T-helper 1 cell treated with Interleukin-12 subunit alpha and Interleukin-12 subunit beta and Interleukin-4 antibody, amounts not matched to agents 30 μg/mL and 1 μg/mL, for 36 hours (primary cell): ENCODE data around the gene THSD7B.
"Not testable (repeated sequence)": the region's sequence is repeated elsewhere in the genome, so short reads cannot be mapped to it uniquely, and the experiment has no call there.

ENCODE experiments used
- H3K27ac Mint-ChIP-seq: one replicate; pipeline ENCODE4 v1.8.0; 2021; ENCODE audit warnings: mild to moderate bottlenecking, mixed read lengths
- H3K27me3 Mint-ChIP-seq: one replicate; pipeline ENCODE4 v1.8.0; 2021; ENCODE audit warnings: low read depth, mixed read lengths
- H3K36me3 Mint-ChIP-seq: one replicate; pipeline ENCODE4 v1.8.0; 2021; ENCODE audit warnings: low read depth, mixed read lengths
- H3K4me1 Mint-ChIP-seq: one replicate; pipeline ENCODE4 v1.8.0; 2021; ENCODE audit warnings: low read depth, mixed read lengths
- H3K4me3 Mint-ChIP-seq: one replicate; pipeline ENCODE4 v1.8.0; 2021; ENCODE audit warnings: mild to moderate bottlenecking, moderate library complexity, mixed read lengths
- H3K9me3 Mint-ChIP-seq: one replicate; pipeline ENCODE4 v1.8.0; 2021; ENCODE audit warnings: mixed read lengths

THSD7B gene

DNA sequence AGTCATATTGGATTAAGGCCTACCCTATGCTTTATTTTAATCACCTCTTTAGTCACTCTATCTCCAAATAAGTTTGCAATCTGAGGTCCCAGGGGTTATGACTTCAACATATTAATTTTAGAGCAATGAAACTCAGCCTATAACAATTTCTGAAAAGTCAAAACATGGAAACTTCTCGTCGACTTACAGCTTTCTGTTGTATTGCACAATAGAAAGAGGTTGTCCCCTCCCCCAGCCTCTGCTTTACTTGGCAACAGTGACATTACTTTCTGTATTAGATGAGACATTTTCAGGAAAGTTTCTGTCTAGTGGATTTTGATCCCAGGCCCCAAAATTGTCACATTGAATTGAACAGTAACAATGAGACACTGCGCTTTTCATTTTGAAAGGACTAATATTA, 326.4 kb downstream of the THSD7B start:
- Mint-ChIP-seq H3K4me3 (no peak overlapping the region), H3K4me1 (no peaks in the 10 kb centered on the region), H3K36me3 (no peaks in the 10 kb centered on the region), H3K27me3 (no peaks in the 10 kb centered on the region), H3K9me3 (no peaks in the 10 kb centered on the region), H3K27ac (no peak overlapping the region)

- H3K27me3 Mint-ChIP-seq, result no peaks in the 10 kb centered on the region
- H3K36me3 Mint-ChIP-seq, result no peaks in the 10 kb centered on the region
- no peak overlapping the region for H3K27ac Mint-ChIP-seq
- no peak overlapping the region for H3K4me3 Mint-ChIP-seq
- no peaks in the 10 kb centered on the region for H3K9me3 Mint-ChIP-seq
- no peaks in the 10 kb centered on the region for H3K4me1 Mint-ChIP-seq
Observed at GRCh38 chr2:137093116-137093515, 327.8 kb downstream of the THSD7B start.

GRCh38 chr2:137096187-137096586, 330.8 kb downstream of the THSD7B start:
- Mint-ChIP-seq H3K4me1 (no peaks in the 10 kb centered on the region), H3K27me3 (no peaks in the 10 kb centered on the region), H3K27ac (no peak overlapping the region), H3K9me3 (no peaks in the 10 kb centered on the region), H3K36me3 (no peaks in the 10 kb centered on the region), H3K4me3 (no peak overlapping the region)

- Mint-ChIP-seq H3K9me3 (no peaks in the 10 kb centered on the region), H3K4me3 (no peak overlapping the region), H3K4me1 (no peaks in the 10 kb centered on the region), H3K27ac (no peak overlapping the region), H3K36me3 (no peaks in the 10 kb centered on the region), H3K27me3 (no peaks in the 10 kb centered on the region)
Observed at GRCh38 chr2:137096693-137097092, 331.3 kb downstream of the THSD7B start.

DNA sequence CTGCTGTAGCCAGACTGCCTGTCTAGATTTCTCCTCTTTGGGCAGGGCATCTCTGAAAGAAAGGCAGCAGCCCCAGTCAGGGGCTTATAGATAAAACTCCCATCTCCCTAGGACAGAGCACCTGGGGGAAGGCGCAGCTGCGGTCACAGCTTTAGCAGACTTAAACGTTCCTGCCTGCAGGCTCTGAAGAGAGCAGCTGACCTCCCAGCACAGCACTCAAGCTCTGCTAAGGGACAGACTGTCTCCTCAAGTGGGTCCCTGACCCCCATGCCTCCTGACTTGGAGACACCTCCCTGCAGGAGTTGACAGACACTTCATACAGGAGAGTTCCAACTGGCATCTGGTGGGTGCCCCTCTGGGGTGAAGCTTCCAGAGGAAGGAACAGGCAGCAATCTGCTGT, 336.5 kb downstream of the THSD7B start:
- H3K4me1 Mint-ChIP-seq, H3K36me3 Mint-ChIP-seq, H3K4me3 Mint-ChIP-seq, H3K27ac Mint-ChIP-seq, H3K27me3 Mint-ChIP-seq: not testable (repeated sequence)
- H3K9me3 Mint-ChIP-seq, result peaks cover 14% of the 10 kb centered on the region

- peaks cover 7% of the 10 kb centered on the region for H3K9me3 Mint-ChIP-seq
- H3K27ac Mint-ChIP-seq, result no peak overlapping the region
- no peaks in the 10 kb centered on the region for H3K27me3 Mint-ChIP-seq
- no peaks in the 10 kb centered on the region for H3K4me1 Mint-ChIP-seq
- H3K36me3 Mint-ChIP-seq, result no peaks in the 10 kb centered on the region
- no peak overlapping the region for H3K4me3 Mint-ChIP-seq
Observed at GRCh38 chr2:137107904-137108303, 342.6 kb downstream of the THSD7B start.

DNA sequence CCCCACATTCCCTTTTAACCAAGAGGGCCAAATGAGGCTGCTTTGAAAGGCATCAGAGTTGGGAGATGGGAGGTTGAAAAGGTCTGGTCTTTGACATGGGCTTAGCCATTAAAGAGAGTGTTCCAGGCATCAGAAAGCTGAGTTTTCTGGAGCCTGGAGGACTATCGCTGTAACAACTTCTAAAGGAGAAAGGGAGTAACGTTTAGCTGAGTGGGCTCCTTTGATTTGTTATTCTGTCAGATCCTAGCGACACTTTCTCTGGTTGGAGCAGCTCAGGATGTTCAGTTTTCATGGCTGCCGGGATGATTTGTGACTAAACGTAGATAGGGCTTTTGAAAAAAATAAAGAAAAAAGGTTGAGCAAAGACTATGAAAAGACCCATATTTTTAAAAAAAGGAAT, 346.6 kb downstream of the THSD7B start:
- Mint-ChIP-seq H3K4me3 (no peak overlapping the region), H3K27me3 (no peaks in the 10 kb centered on the region), H3K36me3 (no peaks in the 10 kb centered on the region), H3K9me3 (peaks cover 2% of the 10 kb centered on the region), H3K4me1 (no peaks in the 10 kb centered on the region), H3K27ac (no peak overlapping the region)

DNA sequence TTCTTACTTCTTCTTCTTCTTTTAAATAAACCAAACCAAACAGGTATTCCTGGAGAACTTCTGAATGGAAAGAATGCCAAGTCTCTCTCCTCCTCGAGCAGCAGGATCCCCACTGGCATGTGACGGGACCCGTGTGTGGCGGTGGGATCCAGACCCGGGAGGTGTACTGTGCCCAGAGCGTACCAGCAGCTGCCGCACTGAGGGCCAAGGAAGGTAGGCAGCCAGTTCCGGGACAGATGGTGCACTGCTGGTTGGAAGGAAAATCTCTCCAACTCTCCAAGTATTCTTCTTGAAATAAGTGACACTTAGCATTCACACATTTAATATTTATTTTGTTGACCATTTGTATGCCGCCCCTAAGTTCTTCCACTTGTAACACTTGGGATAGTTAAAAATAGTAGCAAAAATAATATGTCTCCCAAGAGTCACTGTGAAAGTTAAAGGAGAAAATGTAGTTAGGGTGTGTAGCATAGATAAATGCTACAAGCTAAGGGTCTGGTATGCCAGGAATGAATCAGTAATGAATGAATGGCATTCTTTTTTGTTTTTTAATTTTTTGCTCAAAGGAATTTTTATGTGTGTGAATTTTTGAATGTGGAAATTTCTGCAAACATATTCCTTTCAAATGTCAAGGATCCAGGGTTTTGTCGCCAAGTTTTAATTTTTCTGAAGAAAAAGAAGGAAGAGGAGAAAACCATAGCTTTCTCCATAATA, 349.9 kb downstream of the THSD7B start:
- Mint-ChIP-seq H3K9me3 (no peaks in the 10 kb centered on the region), H3K27me3 (no peaks in the 10 kb centered on the region)

GRCh38 chr2:137115795-137116089, 350.4 kb downstream of the THSD7B start:
- H3K4me1 Mint-ChIP-seq, result no peaks in the 10 kb centered on the region
- no peaks in the 10 kb centered on the region for H3K27me3 Mint-ChIP-seq
- no peaks in the 10 kb centered on the region for H3K9me3 Mint-ChIP-seq
- H3K4me3 Mint-ChIP-seq, result no peak overlapping the region
- no peak overlapping the region for H3K27ac Mint-ChIP-seq
- no peaks in the 10 kb centered on the region for H3K36me3 Mint-ChIP-seq

More for the DNA sequence above, 349.9 kb downstream of the THSD7B start:
- no peaks in the 10 kb centered on the region for H3K36me3 Mint-ChIP-seq
- no peak overlapping the region for H3K27ac Mint-ChIP-seq
- H3K4me3 Mint-ChIP-seq, result no peak overlapping the region
- no peaks in the 10 kb centered on the region for H3K4me1 Mint-ChIP-seq

DNA sequence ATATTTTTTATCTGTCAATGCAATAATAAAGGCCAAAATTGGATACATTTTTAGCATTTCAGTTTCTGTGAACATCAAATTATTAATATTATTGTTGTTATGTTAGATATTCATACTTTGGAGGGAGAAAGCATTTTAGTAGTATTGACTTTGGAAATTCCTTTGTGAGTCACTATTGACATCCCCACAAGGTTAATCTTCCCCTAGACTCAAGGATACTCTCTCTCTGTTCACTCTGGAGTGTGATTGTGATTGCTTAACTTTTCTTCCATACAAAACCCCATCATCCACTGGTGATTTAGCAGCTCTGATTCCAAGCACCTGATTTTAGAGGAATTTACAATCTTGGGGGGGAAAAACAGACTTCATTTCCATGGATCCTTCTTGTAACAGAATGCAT, 352.0 kb downstream of the THSD7B start:
- no peak overlapping the region for H3K4me3 Mint-ChIP-seq
- H3K27ac Mint-ChIP-seq, result no peak overlapping the region
- no peaks in the 10 kb centered on the region for H3K27me3 Mint-ChIP-seq
- H3K4me1 Mint-ChIP-seq, result no peaks in the 10 kb centered on the region
- no peaks in the 10 kb centered on the region for H3K9me3 Mint-ChIP-seq
- H3K36me3 Mint-ChIP-seq, result no peaks in the 10 kb centered on the region

DNA sequence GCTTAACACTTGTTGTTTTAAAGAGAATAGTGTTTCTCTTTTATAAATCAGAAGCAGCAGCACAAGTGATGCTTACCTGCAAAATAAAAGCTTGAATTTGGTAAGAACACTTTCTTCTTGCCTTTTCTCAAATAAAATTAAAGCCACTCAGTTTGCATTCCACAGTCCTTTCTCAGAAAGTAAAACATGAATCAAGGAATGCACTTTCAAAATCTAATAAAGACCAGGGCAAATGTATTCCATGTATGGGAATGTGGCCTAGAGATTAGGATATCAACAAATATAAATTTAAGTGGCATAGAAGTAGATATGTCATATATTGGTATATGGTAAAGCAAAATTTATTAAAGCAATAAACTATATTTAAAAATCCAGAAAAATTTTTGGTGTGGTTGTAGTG, 352.8 kb downstream of the THSD7B start:
- no peaks in the 10 kb centered on the region for H3K9me3 Mint-ChIP-seq
- H3K4me3 Mint-ChIP-seq, result no peak overlapping the region
- no peak overlapping the region for H3K27ac Mint-ChIP-seq
- no peaks in the 10 kb centered on the region for H3K36me3 Mint-ChIP-seq
- H3K27me3 Mint-ChIP-seq, result no peaks in the 10 kb centered on the region
- H3K4me1 Mint-ChIP-seq, result no peaks in the 10 kb centered on the region

- Mint-ChIP-seq H3K27me3 (no peaks in the 10 kb centered on the region), H3K4me1 (no peaks in the 10 kb centered on the region), H3K27ac (no peak overlapping the region), H3K4me3 (no peak overlapping the region), H3K9me3 (no peaks in the 10 kb centered on the region), H3K36me3 (no peaks in the 10 kb centered on the region)
Observed at GRCh38 chr2:137123226-137123625, 357.9 kb downstream of the THSD7B start.

DNA sequence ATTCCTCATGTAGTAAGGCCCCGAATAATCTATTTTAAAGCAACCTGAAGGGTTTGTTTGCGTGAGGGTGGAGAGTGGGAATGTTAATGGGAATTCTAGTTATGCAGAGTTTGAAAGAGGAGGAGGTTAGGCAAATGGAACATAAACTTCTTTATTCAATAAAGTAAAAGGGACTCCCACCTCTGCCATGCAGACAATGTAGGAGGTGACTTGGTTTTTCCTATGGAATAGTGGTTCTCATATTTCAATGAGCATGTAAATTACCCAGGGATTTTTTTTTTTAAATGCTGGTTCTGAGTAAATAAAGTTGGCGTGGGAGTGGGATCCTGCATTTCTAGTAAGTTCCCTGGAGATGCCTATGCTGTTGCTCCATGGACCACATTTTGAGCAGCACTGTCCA, 367.9 kb downstream of the THSD7B start:
- H3K9me3 Mint-ChIP-seq, result no peaks in the 10 kb centered on the region
- H3K4me1 Mint-ChIP-seq, result no peaks in the 10 kb centered on the region
- no peak overlapping the region for H3K27ac Mint-ChIP-seq
- no peaks in the 10 kb centered on the region for H3K27me3 Mint-ChIP-seq
- H3K4me3 Mint-ChIP-seq, result no peak overlapping the region
- no peaks in the 10 kb centered on the region for H3K36me3 Mint-ChIP-seq

- no peaks in the 10 kb centered on the region for H3K9me3 Mint-ChIP-seq
- no peaks in the 10 kb centered on the region for H3K27me3 Mint-ChIP-seq
- no peaks in the 10 kb centered on the region for H3K36me3 Mint-ChIP-seq
- no peak overlapping the region for H3K27ac Mint-ChIP-seq
- H3K4me1 Mint-ChIP-seq, result no peaks in the 10 kb centered on the region
- H3K4me3 Mint-ChIP-seq, result no peak overlapping the region
Observed at GRCh38 chr2:137138263-137138662, 372.9 kb downstream of the THSD7B start.

DNA sequence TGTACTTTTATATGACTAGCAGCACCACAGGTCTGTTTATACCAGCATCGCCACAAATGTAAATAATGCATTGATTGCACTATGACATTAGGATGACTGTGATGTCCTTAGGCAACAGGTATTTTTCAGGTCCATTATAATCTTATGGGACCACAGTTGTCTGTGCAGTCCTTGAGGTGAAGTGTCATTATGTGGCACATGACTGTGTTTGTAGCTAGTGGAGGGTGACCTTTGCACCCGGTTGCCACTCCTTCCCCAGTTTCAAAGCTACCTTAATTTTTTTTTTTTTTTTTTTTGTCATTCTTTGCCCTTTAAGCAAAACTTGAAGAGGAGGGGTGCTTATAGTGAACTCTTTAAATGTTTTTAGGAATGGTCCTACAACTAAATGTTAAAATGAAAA, 386.4 kb downstream of the THSD7B start:
- Mint-ChIP-seq H3K27me3 (no peaks in the 10 kb centered on the region), H3K27ac (no peak overlapping the region)

DNA sequence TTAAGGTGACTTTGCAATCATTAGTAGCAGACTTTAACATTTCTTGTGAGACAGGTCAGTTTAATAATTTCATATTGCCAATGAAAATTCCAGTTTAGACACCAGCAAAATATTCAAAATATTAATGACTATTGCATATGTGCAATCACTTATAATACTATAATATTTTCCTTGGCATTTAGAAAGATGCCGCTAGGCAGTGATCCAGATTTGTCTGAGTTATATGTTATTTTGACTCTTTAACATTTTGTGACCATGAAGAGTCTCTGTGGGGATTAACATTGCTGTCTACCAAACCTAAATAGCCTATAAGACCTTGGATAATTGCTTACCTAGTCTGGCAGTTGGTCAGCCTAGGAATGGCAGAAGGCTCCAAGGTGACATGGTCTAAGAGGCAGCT, 389.6 kb downstream of the THSD7B start:
- H3K36me3 Mint-ChIP-seq, result no peaks in the 10 kb centered on the region
- no peaks in the 10 kb centered on the region for H3K9me3 Mint-ChIP-seq
- H3K4me1 Mint-ChIP-seq, result no peaks in the 10 kb centered on the region
- H3K27ac Mint-ChIP-seq, result no peak overlapping the region
- no peaks in the 10 kb centered on the region for H3K27me3 Mint-ChIP-seq
- no peak overlapping the region for H3K4me3 Mint-ChIP-seq

More for the DNA sequence above, 386.4 kb downstream of the THSD7B start:
- Mint-ChIP-seq H3K36me3 (no peaks in the 10 kb centered on the region), H3K4me3 (no peak overlapping the region), H3K4me1 (no peaks in the 10 kb centered on the region), H3K9me3 (no peaks in the 10 kb centered on the region)
